Ovary (tissue), 9 donors: ENCODE data around the gene THAP11. TPM values are rescaled to one million over a fixed set of nuclear protein-coding genes. Genes with fewer than 3 reads are reported as not detected.
A peak's percentile ranks its signal among the peaks of the same experiment; 100 is the strongest.

ENCODE experiments used
- DNase-seq, 5 donors: peaks; one replicate each; pipeline ENCODE4 v3.0.0-alpha.2; 2019 to 2020
- H3K27ac ChIP-seq, 2 donors: fragments of 200-600 bp; one replicate each; pipeline versions ENCODE4 v1.5.1 to v1.8.0; 2019 to 2022
- H3K27me3 ChIP-seq: fragments of 200-600 bp; one replicate; pipeline ENCODE4 v1.8.0; 2022
- H3K36me3 ChIP-seq: fragments of 200-600 bp; sonication (generic); one replicate; pipeline ENCODE4 v1.5.1; 2019
- H3K4me1 ChIP-seq: one replicate; pipeline ENCODE4 v1.8.1; 2013; ENCODE audit warnings: mild to moderate bottlenecking, moderate library complexity; ENCODE audit not compliant: insufficient read depth
- H3K4me3 ChIP-seq: fragments of 200-600 bp; sonication (generic); one replicate; pipeline ENCODE4 v1.5.1; 2017
- H3K9me3 ChIP-seq, 2 donors: fragments of 200-600 bp in 1 of 2; sonication (generic) in 1 of 2; one replicate each; pipeline versions ENCODE4 v1.5.1 to v1.8.1; 2013 to 2019; ENCODE audit warnings: mild to moderate bottlenecking in 1 of 2, moderate library complexity in 1 of 2
- EP300 ChIP-seq: sonication (generic); formaldehyde crosslinking; IDR thresholded peaks from one replicate; pipeline ENCODE4 v1.6.1; 2017; ENCODE audit warnings: antibody characterized with exemption
- POLR2A ChIP-seq: fragments of 450-650 bp; IDR thresholded peaks from one replicate; pipeline ENCODE4 v1.6.1; 2017; ENCODE audit warnings: antibody characterized with exemption, mild to moderate bottlenecking, moderate library complexity
- WGBS, 3 donors: extraction: QIAGEN DNeasy Blood & Tissue Kit in 1 of 3; methylation state at CpG; one replicate each; pipeline versions ENCODE4 v1.1.5 to v1.1.7; 2013 to 2017; 5-methylcytosine and 5-hydroxymethylcytosine counted together
- intact Hi-C, 4 donors: fragments of 100-400 bp; cut with DNase I; formaldehyde crosslinking; loops; one replicate each; pipeline versions ENCODE4 v1.11.0 to v1.15.1; 2022 to 2023
- polyA plus RNA-seq, 2 donors: library from polyadenylated mRNA; stranded (reverse); fragments of 200-250 nt in 1 of 2; fragments of 350-450 nt in 1 of 2; fragmentation: Illumina TruSeq in 1 of 2; extraction: RNeasy Lipid Tissue Mini Kit (QIAGEN cat#74804) in 1 of 2; gene quantifications; one replicate each; pipeline ENCODE4 v1.2.3, GENCODE V29; 2013 to 2014
- total RNA-seq, 7 donors: library from RNA; depleted of rRNA in 2 of 7; stranded (reverse); fragments of >200 nt in 2 of 7; fragmentation: NEBNext Ultra II Directional in 3 of 7; extraction: Animal tissue kit (Norgen Biotek cat#: 25700) in 3 of 7; gene quantifications; one replicate each; pipeline versions ENCODE4 v1.1.0 to v1.2.4, GENCODE V29; 2016 to 2023
- TF ChIP-seq, protein P1 (sequence below), 3 donors: fragments of 450-650 bp in 2 of 3; fragments of 200-600 bp in 1 of 3; IDR thresholded peaks; one replicate each; pipeline versions ENCODE4 v1.5.1 to v1.8.0; 2016 to 2022; ENCODE audit warnings: antibody characterized with exemption in 3 of 3, mild to moderate bottlenecking in 1 of 3
- donor health status: DM: no; HTN: no; CAD: no; lungs with moderate emphysema.
- donor health status: DM: no; HTN: no; CAD: no.
- donor health status: Bipolar disorder and iron deficiency.
- donor health status: DM: yes; HTN: yes; CAD: no.
- donor health status: DM: no; HTN: no; CAD: no.
- donor health status: DM: yes; HTN: yes; CAD: no.

The THAP11 gene
- total and polyA plus RNA-seq, 9 donors, result 17.3 to 59.7 (median 42.9) TPM

DNA sequence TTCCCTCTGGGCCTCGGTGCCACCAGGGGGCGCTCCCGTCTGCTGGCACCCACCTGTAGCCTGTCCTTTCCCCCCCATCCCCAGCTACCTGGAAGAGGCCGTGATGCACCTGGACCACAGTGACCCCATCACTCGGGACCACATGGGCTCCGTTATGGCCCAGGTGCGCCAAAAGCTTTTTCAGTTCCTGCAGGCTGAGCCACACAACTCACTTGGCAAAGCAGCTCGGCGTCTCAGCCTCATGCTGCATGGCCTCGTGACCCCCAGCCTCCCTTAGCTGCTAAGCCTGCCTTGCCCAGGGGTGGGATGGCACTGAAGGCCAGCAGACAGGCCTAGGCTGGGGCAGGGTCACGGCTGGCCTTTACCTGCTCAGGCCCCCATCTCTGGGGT is 41.7 kb downstream of the THAP11 start:
- intact Hi-C loops, result loop anchor here in 3 of 4 donors (5.0 kb wide), 1 partner anchor 43 kb away; no protein-coding TSS in a partner anchor

DNA sequence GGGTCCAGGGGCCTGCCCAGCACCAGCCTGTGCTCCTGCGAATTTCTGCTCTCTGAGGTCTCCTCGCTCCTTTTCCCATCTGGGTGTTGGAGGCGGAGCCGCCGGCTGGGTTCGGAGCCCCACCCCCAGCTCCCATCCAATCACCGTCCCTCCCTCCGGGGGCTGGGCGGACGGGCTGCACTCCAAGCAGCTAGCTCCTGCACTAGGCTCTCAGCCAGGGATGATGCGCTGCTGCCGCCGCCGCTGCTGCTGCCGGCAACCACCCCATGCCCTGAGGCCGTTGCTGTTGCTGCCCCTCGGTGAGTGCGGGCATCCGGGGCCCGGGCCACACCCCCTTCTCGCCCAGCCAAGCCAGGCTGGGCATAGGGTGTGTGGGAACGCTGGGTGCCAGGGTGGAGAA is 42.6 kb downstream of the THAP11 start, which contains the start of gene NRN1L:
NRN1L (plus strand) TSS at position 202 of the 400 bp plus-strand sequence; CDS start at position 221, 19 bp downstream.
- Histone ChIP-seq H3K4me3 (no peak within 1 kb of the TSS), H3K9me3 (no peaks in the 10 kb centered on the region), H3K4me1 (peaks cover 6% of the 10 kb centered on the region), H3K27me3 (no peaks in the 10 kb centered on the region), H3K27ac (peak within 1 kb of the TSS; percentile 46 to 58), H3K36me3 (no peaks in the 10 kb centered on the region)
- TF ChIP-seq, protein P1, sequence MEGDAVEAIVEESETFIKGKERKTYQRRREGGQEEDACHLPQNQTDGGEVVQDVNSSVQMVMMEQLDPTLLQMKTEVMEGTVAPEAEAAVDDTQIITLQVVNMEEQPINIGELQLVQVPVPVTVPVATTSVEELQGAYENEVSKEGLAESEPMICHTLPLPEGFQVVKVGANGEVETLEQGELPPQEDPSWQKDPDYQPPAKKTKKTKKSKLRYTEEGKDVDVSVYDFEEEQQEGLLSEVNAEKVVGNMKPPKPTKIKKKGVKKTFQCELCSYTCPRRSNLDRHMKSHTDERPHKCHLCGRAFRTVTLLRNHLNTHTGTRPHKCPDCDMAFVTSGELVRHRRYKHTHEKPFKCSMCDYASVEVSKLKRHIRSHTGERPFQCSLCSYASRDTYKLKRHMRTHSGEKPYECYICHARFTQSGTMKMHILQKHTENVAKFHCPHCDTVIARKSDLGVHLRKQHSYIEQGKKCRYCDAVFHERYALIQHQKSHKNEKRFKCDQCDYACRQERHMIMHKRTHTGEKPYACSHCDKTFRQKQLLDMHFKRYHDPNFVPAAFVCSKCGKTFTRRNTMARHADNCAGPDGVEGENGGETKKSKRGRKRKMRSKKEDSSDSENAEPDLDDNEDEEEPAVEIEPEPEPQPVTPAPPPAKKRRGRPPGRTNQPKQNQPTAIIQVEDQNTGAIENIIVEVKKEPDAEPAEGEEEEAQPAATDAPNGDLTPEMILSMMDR (IDR thresholded peaks at IDR 0.05), result no peak
- no peak for TF ChIP-seq EP300
- TF ChIP-seq POLR2A, result no peak
- intact Hi-C loops, result loop anchor here in 3 of 4 donors (5.0 kb wide), 1 partner anchor 43 kb away; no protein-coding TSS in a partner anchor
- 2 to 12% (median 7%) methylated on average over 16 to 22 of the region's 22 CpGs for WGBS, 3 donors
- DNase-seq, result peak; percentile 96 to 97 (median 96)

More for the DNA sequence above, 41.7 kb downstream of the THAP11 start:
- Histone ChIP-seq H3K4me3 (no peak overlapping the region), H3K9me3 (no peaks in the 10 kb centered on the region), H3K36me3 (no peaks in the 10 kb centered on the region), H3K4me1 (peaks cover 6% of the 10 kb centered on the region), H3K27ac (peak overlapping the region in 1 of 2 donors; percentile 11), H3K27me3 (no peaks in the 10 kb centered on the region)
- no peak for TF ChIP-seq EP300
- TF ChIP-seq, protein P1 (IDR thresholded peaks at IDR 0.05), result peak; percentile 70 to 76 (median 74)
- WGBS, 3 donors, result 53 to 63% (median 53%) methylated on average over 11 of the region's 11 CpGs
- DNase-seq, result peak; percentile 49 to 76 (median 71)

DNA sequence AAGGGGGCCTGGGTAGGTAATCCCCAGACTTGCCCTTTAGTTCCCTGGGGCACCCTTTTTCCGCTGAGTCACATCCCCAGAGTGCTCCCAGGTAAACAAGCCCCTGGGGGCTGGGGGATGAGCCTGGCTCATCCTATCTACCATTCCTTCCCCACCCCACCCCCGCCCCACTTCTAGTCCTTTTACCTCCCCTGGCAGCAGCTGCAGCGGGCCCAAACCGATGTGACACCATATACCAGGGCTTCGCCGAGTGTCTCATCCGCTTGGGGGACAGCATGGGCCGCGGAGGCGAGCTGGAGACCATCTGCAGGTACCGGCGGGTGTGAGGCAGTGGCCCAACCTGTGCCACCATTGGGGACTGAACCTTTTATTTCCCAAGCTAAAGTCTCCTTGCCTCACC is 43.4 kb downstream of the THAP11 start:
- intact Hi-C loops, result no loop called here
- DNase-seq, result no peak
- Histone ChIP-seq H3K4me3 (no peak overlapping the region), H3K36me3 (no peaks in the 10 kb centered on the region), H3K4me1 (peaks cover 6% of the 10 kb centered on the region), H3K9me3 (no peaks in the 10 kb centered on the region), H3K27me3 (no peaks in the 10 kb centered on the region), H3K27ac (peak overlapping the region in 1 of 2 donors; percentile 46)
- WGBS, 3 donors, result 90 to 100% (median 91%) methylated on average over 12 of the region's 12 CpGs
- TF ChIP-seq EP300, result no peak
- TF ChIP-seq POLR2A, result no peak
- TF ChIP-seq, protein P1 (IDR thresholded peaks at IDR 0.05), result no peak

DNA sequence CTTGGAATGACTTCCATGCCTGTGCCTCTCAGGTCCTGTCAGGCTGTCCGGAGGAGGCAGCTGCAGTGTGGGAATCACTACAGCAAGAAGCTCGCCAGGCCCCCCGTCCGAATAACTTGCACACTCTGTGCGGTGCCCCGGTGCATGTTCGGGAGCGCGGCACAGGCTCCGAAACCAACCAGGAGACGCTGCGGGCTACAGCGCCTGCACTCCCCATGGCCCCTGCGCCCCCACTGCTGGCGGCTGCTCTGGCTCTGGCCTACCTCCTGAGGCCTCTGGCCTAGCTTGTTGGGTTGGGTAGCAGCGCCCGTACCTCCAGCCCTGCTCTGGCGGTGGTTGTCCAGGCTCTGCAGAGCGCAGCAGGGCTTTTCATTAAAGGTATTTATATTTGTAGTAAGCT is 43.9 kb downstream of the THAP11 start:
- no peaks in the 10 kb centered on the region for H3K27me3 ChIP-seq
- H3K27ac ChIP-seq, result no peak overlapping the region
- H3K4me1 ChIP-seq, result peaks cover 6% of the 10 kb centered on the region
- DNase-seq, result no peak
- no peaks in the 10 kb centered on the region for H3K9me3 ChIP-seq
- no peak overlapping the region for H3K4me3 ChIP-seq
- WGBS, 3 donors, result 91 to 99% (median 96%) methylated on average over 19 of the region's 19 CpGs
- TF ChIP-seq EP300, result no peak
- no peak for TF ChIP-seq POLR2A
- TF ChIP-seq, protein P1 (IDR thresholded peaks at IDR 0.05), result no peak
- intact Hi-C loops, result no loop called here
- H3K36me3 ChIP-seq, result no peaks in the 10 kb centered on the region
